ENCODE measurements around the gene KRTAP4-16. TPM values are rescaled to one million over a fixed set of nuclear protein-coding genes. Genes with fewer than 3 reads are reported as not detected.
"Not testable (repeated sequence)": the region's sequence is repeated elsewhere in the genome, so short reads cannot be mapped to it uniquely, and the experiment has no call there.

The KRTAP4-16 gene
- total and polyA plus RNA-seq, 2 donors (not counting 3 experiments of a cell fraction or from before 2014, with no cell fraction given) = not detected

- H3K79me2 ChIP-seq (ENCODE audit: control insufficient read depth, insufficient read depth, low read length); H3K4me3 ChIP-seq (replicated peaks in 1 of 3; ENCODE audit: insufficient read depth in 1 of 3, low read depth in 1 of 3, low read length in 3 of 3); H3K27me3 ChIP-seq (ENCODE audit: control insufficient read depth in 2 of 2, insufficient read depth in 2 of 2, low read length in 2 of 2); H3K36me3 ChIP-seq (ENCODE audit: control insufficient read depth in 2 of 2, extremely low read depth in 1 of 2, insufficient read depth in 2 of 2, low read length in 2 of 2); H3K4me1 ChIP-seq (ENCODE audit: control insufficient read depth, extremely low read depth, insufficient read depth, low read length); H3K9me1 ChIP-seq (replicated peaks; ENCODE audit: control insufficient read depth, extremely low read depth, insufficient read depth, low read length); H3K9ac ChIP-seq (replicated peaks; ENCODE audit: extremely low read depth, insufficient read depth, low read length); H3K9me3 ChIP-seq (replicated peaks; ENCODE audit: control insufficient read depth, insufficient read depth, low read length); BruUV-seq (replicated peaks); H3K27ac ChIP-seq (ENCODE audit: insufficient read depth, low read depth, low read length); POLR2A ChIA-PET; H2AFZ ChIP-seq (ENCODE audit: low read depth, low read length); intact Hi-C loops (cut with micrococcal nuclease); DNase-seq (ENCODE audit: low read depth, low spot score); FAIRE-seq; H3K4me2 ChIP-seq (ENCODE audit: insufficient read depth, low read length); CTCF ChIA-PET; dilution Hi-C loops (cut with MboI; ENCODE audit: extremely low pct_ligation_motif_present, low sequenced_read_pairs); H4K20me1 ChIP-seq (replicated peaks; ENCODE audit: control insufficient read depth, extremely low read depth, insufficient read depth, low read length): not testable (repeated sequence)
Measured at GRCh38 chr17:41084100-41084856, 17.7 kb downstream of the KRTAP4-16 start, which contains the start of gene KRTAP4-7. KRTAP4-7 (plus strand) TSS chr17:41084150; CDS start chr17:41084207, 57 bp downstream.

DNA sequence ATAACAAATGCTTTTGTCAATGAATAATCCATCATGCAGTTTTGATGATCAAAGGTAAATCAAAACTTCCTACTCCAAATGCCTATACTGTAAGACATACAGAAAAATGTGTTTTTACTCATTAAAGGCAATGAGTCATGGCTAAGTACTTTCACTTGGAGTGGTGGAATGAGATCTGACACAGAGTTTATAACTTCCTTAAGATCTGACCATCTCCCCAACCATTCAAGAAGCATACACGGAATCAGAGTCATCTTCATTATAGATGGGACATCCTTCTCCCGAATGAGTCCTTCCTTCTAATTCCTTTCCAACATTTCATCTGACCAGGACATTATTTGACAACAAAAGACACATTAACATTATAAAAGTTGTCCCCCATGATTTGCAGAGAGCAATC, 18.6 kb downstream of the KRTAP4-16 start:
- H3K4me1 ChIP-seq (ENCODE audit: control insufficient read depth, extremely low read depth, insufficient read depth, low read length); intact Hi-C loops (cut with micrococcal nuclease); H3K9ac ChIP-seq (replicated peaks; ENCODE audit: extremely low read depth, insufficient read depth, low read length); H2AFZ ChIP-seq (ENCODE audit: low read depth, low read length); DNase-seq (ENCODE audit: low read depth, low spot score); H3K4me3 ChIP-seq (replicated peaks in 1 of 3; ENCODE audit: insufficient read depth in 1 of 3, low read depth in 1 of 3, low read length in 3 of 3); H3K9me1 ChIP-seq (replicated peaks; ENCODE audit: control insufficient read depth, extremely low read depth, insufficient read depth, low read length); H4K20me1 ChIP-seq (replicated peaks; ENCODE audit: control insufficient read depth, extremely low read depth, insufficient read depth, low read length); H3K9me3 ChIP-seq (replicated peaks; ENCODE audit: control insufficient read depth, insufficient read depth, low read length); H3K4me2 ChIP-seq (ENCODE audit: insufficient read depth, low read length); POLR2A ChIA-PET; H3K79me2 ChIP-seq (ENCODE audit: control insufficient read depth, insufficient read depth, low read length); CTCF ChIA-PET; dilution Hi-C loops (cut with MboI; ENCODE audit: extremely low pct_ligation_motif_present, low sequenced_read_pairs); H3K27ac ChIP-seq (ENCODE audit: insufficient read depth, low read depth, low read length); BruUV-seq (replicated peaks); H3K36me3 ChIP-seq (ENCODE audit: control insufficient read depth in 2 of 2, extremely low read depth in 1 of 2, insufficient read depth in 2 of 2, low read length in 2 of 2); H3K27me3 ChIP-seq (ENCODE audit: control insufficient read depth in 2 of 2, insufficient read depth in 2 of 2, low read length in 2 of 2): not testable (repeated sequence)
- peak; percentile 25 for TF ChIP-seq FOS (IDR thresholded peaks at IDR 0.05; ENCODE audit: borderline replicate concordance, insufficient read depth, low read length)
- FAIRE-seq = peak; percentile 81
